ENCODE results near the gene EDDM13.
A peak's percentile ranks its signal among the peaks of the same experiment; 100 is the strongest.
"Not testable (repeated sequence)": the region's sequence is repeated elsewhere in the genome, so short reads cannot be mapped to it uniquely, and the experiment has no call there.

The EDDM13 gene

DNA sequence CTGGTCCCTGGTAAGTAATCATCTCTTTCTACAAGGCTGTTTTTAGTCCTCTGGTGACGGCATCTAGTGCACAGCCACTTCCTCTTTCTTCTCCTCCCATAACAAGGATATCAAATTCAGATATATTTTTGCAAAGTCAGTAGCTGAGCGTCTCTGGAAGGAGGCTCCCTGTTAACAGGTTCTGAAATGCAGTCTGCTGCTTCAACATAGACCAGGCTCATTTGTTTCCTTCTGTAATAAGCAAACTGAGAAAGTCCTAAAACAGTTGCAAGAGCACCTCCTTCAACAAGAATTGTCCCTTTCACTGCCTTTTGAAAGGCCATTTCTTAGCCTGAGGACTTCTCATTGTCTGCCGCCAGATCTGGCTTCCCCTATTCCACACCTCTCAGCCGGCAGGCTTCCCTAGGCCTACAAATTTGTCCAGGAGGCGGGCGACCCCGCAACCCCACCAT, 49.5 kb downstream of the EDDM13 start:
- DNase-seq, result no peak

DNA sequence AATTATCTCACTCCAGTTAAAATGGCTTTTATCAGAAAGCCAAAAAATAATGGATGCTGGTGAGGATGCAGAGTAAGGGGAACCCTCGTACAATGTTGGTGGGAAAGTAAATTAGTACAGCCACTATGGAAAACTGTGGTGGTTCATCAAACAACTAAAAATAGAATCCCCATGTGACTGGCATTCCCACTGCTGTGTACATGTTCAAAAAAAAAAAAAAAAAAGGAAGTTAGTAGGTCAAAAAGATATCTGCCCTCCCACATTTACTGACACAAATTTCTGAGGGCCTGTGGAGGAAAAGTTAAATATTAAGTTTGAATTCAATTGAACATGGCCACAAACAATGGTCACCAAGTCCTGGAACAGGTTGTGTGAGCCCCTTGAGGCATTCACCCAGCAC, 51.9 kb downstream of the EDDM13 start:
- DNase-seq, result no peak

DNA sequence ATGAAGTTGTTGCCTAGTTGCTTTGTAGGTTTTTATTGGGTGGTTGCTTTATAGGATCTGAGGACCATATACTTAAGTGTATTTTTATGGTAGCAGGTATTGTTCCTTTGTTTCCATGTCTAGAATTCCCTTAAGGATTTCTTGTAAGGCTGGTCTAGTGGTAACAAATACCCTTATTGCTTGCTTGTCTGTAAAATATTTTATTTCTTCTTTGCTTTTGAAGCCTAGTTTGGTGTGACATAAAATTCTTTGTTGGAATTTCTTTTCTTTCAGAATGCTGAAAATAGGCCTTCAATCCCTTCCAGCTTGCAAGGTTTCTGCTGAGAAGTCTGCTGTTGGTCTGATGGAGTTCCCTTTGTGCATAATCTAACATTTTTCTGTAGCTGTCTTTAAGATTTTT, 60.1 kb downstream of the EDDM13 start:
- DNase-seq, result no peak

DNA sequence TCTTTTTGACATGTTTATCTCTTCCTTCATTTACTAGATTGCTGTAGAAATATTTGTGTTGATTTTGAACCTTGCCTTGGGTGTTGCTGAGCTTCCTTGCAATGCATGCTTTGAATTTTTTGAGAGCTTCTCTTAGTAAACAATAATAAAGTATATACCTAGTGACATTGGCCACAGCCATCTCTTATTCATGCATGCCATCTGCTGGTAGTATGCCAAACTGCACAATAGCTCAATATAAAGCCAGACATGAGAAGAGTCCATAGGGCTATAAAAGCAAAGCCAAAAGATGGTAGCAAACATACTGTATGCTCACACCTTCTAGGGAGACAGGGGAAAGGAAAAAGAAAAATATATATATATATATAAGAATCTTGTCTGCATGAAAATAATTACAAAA, 61.0 kb downstream of the EDDM13 start:
- peak; percentile 41 for DNase-seq

DNA sequence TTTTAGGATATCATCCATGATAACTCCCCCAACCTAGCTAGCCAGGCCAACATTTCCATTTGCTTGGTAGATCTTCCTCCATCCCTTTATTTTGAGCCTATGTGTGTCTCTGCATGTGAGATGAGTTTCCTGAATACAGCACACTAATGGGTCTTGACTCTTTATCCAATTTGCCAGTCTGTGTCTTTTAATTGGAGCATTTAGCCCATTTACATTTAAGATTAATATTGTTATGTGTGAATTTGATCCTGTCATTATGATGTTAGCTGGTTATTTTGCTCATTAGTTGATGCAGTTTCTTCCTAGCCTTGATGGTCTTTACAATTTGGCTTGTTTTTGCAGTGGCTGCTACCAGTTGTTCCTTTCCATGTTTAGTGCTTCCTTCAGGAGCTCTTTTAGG, 62.8 kb downstream of the EDDM13 start:
- DNase-seq, result not testable (repeated sequence)

DNA sequence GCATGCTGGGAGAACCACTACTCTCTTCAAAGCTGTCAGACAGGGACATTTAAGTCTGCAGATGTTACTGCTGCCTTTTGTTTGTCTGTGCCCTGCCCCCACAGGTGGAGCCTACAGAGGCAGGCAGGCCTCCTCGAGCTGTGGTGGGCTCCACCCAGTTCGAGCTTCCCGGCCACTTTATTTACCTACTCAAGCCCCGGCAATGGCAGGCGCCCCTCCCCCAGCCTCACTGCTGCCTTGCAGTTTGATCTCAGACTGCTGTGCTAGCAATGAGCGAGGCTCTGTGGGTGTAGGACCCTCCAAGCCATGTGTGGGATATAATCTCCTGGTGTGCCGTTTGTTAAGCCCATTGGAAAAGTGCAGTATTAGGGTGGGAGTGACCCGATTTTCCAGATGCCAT, 64.5 kb downstream of the EDDM13 start:
- DNase-seq, result not testable (repeated sequence)

DNA sequence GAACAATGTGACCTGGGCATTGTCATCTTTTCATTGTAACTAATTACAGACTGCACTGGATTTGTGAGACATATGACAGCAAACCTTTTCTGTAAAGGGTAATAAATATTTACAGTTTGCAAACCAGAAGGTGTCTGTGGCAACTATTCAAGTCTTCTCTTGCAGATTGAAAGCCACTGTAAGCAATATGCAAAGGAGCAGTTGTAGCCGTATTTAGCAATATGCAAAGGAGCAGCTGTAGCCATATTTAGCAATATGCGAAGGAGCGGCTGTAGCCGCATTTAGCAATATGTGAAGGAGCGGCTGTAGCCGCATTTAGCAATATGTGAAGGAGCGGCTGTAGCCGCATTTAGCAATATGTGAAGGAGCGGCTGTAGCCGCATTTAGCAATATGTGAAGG, 66.5 kb downstream of the EDDM13 start:
- DNase-seq, result not testable (repeated sequence)

DNA sequence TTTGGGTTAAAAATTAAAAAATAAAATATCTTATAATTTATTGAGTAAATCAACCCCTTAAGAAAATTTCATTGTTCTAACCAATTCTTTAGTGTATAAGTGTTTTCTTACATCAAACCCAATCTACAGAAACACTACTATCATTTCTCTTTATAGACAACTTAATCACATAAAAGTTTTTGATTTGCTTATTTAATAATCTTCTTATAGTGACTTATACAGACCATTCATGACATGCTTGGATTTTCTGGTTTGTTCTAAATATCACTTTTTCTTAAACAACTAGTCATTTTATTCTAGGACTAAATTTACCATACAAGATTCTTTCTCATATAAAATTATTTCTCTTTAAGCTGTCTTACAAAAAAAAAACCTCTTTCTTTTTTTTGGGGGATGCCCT, 69.4 kb downstream of the EDDM13 start:
- no peak for DNase-seq

DNA sequence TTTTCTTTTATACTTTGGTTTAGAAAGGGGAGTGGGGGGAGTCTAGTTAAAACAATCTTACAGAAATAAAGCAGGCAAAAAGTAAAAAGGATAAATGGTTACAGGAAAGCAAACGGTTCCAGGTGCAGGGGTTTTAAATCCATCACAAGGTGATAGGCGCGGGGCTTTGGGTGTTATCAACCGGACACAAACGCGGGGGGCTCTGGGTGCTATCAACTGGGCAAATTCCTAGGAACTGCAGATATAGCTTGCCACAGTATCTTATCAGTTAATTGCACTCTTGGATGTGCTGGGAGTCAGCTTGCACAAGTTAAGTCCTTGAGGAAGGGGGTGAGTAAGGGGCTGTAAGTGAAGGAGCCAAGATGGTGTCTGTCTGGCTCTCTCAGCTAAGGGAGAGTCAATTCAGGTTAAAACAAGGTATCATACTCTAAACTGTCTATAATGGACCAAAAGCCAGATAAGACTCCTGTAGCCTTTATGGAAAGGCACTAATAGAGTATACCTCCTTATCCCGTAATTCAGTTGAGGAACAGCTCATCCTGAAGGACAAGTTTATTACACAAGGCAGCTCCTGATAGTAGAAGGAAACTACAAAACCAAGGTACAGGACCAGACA, 74.7 kb downstream of the EDDM13 start:
- no peak for DNase-seq

DNA sequence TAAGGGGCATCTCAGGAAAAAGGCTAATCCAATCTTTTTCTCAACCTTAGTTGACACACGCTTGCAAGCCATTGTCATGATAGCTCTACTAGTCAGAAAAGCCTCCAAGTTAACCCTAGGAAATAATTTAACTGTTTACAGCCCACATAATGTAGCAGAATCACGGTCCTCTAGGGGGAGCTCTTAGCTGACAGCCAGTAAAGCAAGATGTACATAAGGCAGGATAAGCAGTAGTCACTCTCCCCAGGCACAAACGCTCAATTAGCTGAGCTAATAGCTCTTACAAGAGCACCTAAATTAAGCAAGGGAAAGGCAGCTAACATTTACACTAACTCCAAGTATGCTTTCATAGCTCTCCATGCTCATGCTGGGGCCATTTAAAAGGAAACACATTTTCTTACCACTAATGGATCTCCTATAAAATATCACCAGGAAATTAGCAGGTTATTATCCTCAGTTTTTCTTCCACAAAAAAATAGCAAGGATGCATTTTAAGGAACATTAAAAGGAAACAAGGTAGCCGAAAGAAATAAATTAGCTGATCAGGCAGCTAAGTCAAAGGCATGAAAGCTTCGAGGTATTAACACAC, 75.8 kb downstream of the EDDM13 start:
- peak; percentile 1 for DNase-seq

DNA sequence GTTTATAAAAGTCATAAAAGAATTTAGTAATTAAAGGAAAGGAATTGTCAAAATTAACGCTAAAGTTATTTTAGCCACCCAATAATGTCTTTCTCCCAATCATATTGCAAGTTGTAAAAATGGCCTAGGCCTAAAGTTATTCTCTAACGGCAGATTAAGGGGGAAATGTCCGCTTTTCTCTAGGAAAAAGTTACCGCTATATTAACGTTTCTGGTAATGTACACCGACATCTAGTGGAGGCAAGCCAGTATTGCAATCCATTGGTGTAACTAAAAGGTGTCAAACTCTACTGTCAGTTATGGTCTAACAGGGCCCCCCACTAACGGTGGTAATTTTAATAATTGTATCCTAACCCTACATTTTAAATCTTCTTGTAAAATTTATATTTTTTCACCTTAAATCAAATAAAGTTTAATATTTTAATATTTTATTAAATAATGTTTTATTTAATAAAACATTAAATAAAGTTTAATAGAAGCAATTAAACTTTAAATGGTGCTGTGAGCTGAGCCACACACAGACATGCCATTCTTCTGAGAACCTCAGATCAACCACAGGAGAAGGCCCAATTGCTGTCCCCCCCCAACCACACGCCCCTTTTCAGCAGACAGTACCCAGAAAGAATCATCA, 78.0 kb downstream of the EDDM13 start:
- peak; percentile 53 for DNase-seq

DNA sequence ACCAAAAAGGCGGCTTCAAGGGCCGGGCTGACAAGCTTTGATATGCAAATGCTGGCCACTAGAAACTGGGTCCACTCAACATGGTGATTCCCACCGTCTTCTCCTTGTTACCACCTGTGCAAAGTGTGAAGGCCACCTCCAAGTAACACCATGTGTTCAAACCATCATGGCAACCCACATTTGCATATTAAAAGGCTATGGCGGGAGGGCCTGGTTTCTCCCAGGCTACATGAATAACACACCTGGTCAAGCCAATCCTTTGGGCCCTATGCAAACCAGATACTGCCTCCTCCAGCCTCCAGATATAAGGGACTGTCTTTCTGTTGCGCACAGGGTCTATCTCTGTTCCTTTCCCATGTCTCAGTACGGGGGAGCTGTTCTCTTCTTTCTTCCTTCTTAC, 78.7 kb downstream of the EDDM13 start:
- no peak for DNase-seq

DNA sequence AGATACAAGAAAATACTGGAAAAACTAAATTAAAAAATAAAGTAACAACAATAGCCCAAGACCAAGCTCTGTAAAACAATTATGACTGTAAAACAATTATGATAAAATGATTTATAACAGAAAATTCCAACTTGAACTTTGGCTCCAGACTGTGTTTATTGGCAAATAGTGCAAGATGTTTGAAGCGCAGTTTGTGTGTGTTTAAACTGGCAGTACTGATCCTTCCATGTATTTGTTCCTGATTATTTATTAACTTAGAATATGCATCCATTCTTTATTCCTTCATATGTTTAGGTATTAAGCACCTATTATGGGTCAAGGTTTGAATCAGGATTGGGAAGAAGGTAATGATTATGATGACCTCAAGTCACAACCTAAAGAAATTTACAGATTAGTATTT, 83.0 kb downstream of the EDDM13 start:
- DNase-seq, result no peak

DNA sequence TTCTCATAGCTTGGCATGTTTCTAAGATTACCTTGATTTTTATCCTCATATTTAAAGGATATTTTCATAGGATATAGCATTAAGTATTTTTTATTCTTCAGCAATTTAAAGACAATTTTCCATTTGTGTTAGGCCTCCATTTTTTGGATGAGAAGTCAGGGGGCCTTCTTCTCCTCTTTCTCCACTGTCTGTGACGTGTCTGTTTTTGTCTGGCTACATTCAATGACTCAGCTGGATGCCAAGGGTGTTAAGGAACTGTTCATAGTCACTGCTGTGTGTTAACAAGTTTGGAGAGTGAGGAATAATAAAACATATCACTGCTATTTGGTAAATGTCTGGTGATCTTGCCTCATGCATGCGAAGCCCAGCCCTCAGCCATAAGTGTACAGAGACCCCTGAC, 84.4 kb downstream of the EDDM13 start:
- DNase-seq, result no peak
